Epithelial cell of esophagus (primary cell): Measurements from ENCODE around the gene DAPK2.

Source experiments
- DNase-seq: peaks from one replicate; pipeline ENCODE4 v3.0.0; 2010; ENCODE audit warnings: low read depth
- H3K4me3 ChIP-seq: 2 replicates; pipeline ENCODE4 v1.5.1; 2011; ENCODE audit warnings: mild to moderate bottlenecking, low read length, control low read depth
- CTCF ChIP-seq: IDR thresholded peaks from 2 replicates; pipeline ENCODE4 v1.5.1; 2011; ENCODE audit warnings: low read depth, mild to moderate bottlenecking, low read length, control low read depth, inconsistent platforms; ENCODE audit not compliant: insufficient read depth; ENCODE audit errors: missing control alignments

The DAPK2 gene

GRCh38 chr15:63896336-63897115 is 149.8 kb downstream of the DAPK2 start:
- TF ChIP-seq CTCF = no peak
- DNase-seq = no peak
- H3K4me3 ChIP-seq = no peak overlapping the region

DNA sequence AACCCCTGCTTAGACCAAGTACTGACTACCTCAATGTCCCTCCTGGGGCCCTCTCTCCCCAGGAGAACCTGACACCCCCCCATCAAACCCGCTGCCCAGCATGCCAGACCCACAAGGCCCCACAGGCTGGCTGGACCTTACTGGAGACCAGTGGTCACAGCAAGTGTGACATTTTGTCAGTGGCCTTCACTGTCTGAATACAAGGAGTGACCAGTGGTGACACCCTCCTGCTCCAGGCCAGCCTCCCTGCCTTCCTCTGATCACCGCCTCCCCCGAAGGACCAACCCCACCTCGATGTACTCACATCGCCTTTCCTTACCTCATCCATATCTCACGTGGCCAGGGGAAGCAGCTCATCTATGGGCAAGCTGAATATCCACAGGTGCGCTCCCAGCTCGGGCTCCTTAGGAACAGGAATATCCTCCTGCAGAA is 150.5 kb downstream of the DAPK2 start:
- no peak for TF ChIP-seq CTCF
- no peak overlapping the region for H3K4me3 ChIP-seq
- no peak for DNase-seq

DNA sequence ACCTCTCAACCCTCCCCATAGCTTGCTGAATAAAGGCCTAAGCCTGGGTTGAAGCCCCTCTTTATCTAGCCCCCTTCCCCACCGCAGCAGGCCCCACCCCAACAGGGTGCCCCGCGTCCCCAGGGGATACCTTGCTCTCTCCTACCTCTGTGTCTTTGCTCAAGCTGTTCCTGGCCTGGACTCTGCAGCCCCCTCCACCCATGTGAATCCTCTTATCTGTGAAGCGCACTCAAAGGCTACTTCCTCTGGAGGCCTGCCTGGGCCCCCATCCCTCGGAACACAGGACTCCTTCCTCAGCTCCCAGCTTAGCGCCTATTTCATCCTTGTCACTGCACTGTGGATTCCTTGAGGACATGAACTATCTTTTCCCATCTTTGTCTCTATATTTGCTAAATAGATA is 151.1 kb downstream of the DAPK2 start:
- no peak overlapping the region for H3K4me3 ChIP-seq
- DNase-seq = no peak
- no peak for TF ChIP-seq CTCF

DNA sequence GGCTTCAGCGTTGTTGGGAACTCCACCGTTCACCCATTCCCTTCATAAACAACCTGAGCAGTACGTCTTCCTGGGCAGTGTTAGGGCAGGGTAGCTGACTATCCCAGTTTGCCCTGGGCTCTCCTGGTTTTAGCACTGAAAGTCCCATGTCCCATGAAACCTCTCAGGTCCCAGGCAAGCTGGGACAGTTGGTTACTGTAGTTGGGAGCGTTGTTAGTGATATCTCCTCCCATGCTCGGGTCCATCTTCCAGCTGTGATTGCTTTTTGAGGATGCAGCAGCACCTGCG is 151.7 kb downstream of the DAPK2 start:
- H3K4me3 ChIP-seq = no peak overlapping the region
- no peak for TF ChIP-seq CTCF

GRCh38 chr15:63893866-63894661 is 152.2 kb downstream of the DAPK2 start:
- no peak for DNase-seq
- TF ChIP-seq CTCF = no peak

More for the DNA sequence above, 151.7 kb downstream of the DAPK2 start:
- DNase-seq = no peak

DNA sequence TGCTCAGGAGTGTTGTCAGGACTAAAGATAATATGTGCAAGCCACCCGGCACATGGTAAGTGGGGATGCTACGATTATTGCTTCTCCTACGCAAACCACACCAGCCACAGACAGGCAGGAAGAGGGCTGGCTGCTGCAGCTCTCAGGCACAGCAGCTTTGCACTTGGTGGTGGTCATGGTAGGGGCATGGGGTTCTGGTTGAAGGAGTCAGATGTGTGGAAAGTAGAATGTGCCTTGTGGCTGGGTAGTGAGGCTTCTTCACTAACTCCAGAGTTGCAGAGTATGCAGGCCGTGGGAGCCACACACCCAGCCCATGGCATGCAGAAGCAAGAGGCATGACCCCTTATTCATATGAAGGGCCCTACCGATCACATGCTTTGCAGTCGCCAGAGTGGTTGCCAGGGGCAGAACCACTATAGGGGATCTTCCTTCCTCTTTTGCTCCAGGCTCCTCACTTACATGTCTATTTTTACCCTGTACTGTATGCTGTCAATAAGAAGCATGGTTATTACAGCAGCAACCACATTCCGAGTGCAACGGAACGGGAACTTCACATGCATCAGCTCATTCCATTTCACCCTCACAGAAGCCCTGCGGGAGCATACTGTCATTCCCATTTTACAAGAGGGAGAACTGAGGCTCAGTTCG is 153.4 kb downstream of the DAPK2 start:
- TF ChIP-seq CTCF = no peak
- no peak overlapping the region for H3K4me3 ChIP-seq
- DNase-seq = no peak

More at GRCh38 chr15:63893866-63894661, 152.2 kb downstream of the DAPK2 start:
- no peak overlapping the region for H3K4me3 ChIP-seq
